Measurements from ENCODE around the gene TMEM43. TPM values are rescaled to one million over a fixed set of nuclear protein-coding genes. Genes with fewer than 3 reads are reported as not detected.

TMEM43 gene
- total and polyA plus RNA-seq, 2 of the 13 experiments (the other 11 are each of a cell fraction or from before 2014, with no cell fraction given), result 48.9 to 50.5 TPM

GRCh38 chr3:14124223-14124614, 633 bp upstream of the TMEM43 start (continued):
- TF ChIP-seq ZFP82 (CRISPR knock-in tag; IDR thresholded peaks at IDR 0.05; ENCODE audit: borderline replicate concordance) (0 out of 2 replicates have a peak, but pooled peaks have one; percentile 77), NAIF1 (CRISPR knock-in tag; IDR thresholded peaks at IDR 0.05; ENCODE audit: borderline replicate concordance) (no peak; the same call in none of the 2 replicates), ZSCAN22 (CRISPR knock-in tag; IDR thresholded peaks at IDR 0.05) (no peak), NCOA5 (CRISPR knock-in tag; IDR thresholded peaks at IDR 0.05) (no peak), BRD4 (CRISPR knock-in tag; IDR thresholded peaks at IDR 0.05) (no peak), RXRB (CRISPR knock-in tag; IDR thresholded peaks at IDR 0.05; ENCODE audit: borderline replicate concordance) (peak; percentile 25; the same call in 1 of the 2 replicates), PBX3 (CRISPR knock-in tag; IDR thresholded peaks at IDR 0.05; ENCODE audit: borderline replicate concordance) (no peak), MATR3 (CRISPR knock-in tag; IDR thresholded peaks at IDR 0.05) (no peak), ZSCAN12 (CRISPR knock-in tag; IDR thresholded peaks at IDR 0.05) (no peak), ZNF747 (CRISPR knock-in tag; IDR thresholded peaks at IDR 0.05; ENCODE audit: borderline replicate concordance) (no peak), ETV6 (CRISPR knock-in tag; conservative IDR thresholded peaks at IDR 0.05) (0 out of 2 replicates have a peak, but pooled peaks have one; percentile 27), ZNF451 (CRISPR knock-in tag; IDR thresholded peaks at IDR 0.05) (no peak), NFKBIZ (CRISPR knock-in tag; IDR thresholded peaks at IDR 0.05) (no peak), ZNF292 (CRISPR knock-in tag; IDR thresholded peaks at IDR 0.05; ENCODE audit: borderline replicate concordance, low read depth) (peak; percentile 35; the same call in 1 of the 2 replicates), ZNF558 (CRISPR knock-in tag; IDR thresholded peaks at IDR 0.05; ENCODE audit: borderline replicate concordance) (no peak), HNF4A (CRISPR knock-in tag; IDR thresholded peaks at IDR 0.05) (peak; percentile 51; the same call in 1 of the 2 replicates), MXI1 (IDR thresholded peaks at IDR 0.05; ENCODE audit: borderline replicate concordance, low read depth, low read length) (peak; percentile 86; the same call in 2 of the 3 replicates), THRA (CRISPR knock-in tag; IDR thresholded peaks at IDR 0.05; ENCODE audit: borderline replicate concordance) (no peak), NKX3-1 (CRISPR knock-in tag; IDR thresholded peaks at IDR 0.05) (no peak), U2AF2 (IDR thresholded peaks at IDR 0.05; ENCODE audit: low read depth, low read length) (no peak)
- TF ChIP-seq, protein P1, sequence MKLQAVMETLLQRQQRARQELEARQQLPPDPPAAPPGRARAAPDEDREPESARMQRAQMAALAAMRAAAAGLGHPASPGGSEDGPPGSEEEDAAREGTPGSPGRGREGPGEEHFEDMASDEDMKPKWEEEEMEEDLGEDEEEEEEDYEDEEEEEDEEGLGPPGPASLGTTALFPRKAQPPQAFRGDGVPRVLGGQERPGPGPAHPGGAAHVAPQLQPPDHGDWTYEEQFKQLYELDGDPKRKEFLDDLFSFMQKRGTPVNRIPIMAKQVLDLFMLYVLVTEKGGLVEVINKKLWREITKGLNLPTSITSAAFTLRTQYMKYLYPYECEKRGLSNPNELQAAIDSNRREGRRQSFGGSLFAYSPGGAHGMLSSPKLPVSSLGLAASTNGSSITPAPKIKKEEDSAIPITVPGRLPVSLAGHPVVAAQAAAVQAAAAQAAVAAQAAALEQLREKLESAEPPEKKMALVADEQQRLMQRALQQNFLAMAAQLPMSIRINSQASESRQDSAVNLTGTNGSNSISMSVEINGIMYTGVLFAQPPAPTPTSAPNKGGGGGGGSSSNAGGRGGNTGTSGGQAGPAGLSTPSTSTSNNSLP (IDR thresholded peaks at IDR 0.05; ENCODE audit: low read depth, low read length), result no peak
- TF ChIP-seq, protein P2, sequence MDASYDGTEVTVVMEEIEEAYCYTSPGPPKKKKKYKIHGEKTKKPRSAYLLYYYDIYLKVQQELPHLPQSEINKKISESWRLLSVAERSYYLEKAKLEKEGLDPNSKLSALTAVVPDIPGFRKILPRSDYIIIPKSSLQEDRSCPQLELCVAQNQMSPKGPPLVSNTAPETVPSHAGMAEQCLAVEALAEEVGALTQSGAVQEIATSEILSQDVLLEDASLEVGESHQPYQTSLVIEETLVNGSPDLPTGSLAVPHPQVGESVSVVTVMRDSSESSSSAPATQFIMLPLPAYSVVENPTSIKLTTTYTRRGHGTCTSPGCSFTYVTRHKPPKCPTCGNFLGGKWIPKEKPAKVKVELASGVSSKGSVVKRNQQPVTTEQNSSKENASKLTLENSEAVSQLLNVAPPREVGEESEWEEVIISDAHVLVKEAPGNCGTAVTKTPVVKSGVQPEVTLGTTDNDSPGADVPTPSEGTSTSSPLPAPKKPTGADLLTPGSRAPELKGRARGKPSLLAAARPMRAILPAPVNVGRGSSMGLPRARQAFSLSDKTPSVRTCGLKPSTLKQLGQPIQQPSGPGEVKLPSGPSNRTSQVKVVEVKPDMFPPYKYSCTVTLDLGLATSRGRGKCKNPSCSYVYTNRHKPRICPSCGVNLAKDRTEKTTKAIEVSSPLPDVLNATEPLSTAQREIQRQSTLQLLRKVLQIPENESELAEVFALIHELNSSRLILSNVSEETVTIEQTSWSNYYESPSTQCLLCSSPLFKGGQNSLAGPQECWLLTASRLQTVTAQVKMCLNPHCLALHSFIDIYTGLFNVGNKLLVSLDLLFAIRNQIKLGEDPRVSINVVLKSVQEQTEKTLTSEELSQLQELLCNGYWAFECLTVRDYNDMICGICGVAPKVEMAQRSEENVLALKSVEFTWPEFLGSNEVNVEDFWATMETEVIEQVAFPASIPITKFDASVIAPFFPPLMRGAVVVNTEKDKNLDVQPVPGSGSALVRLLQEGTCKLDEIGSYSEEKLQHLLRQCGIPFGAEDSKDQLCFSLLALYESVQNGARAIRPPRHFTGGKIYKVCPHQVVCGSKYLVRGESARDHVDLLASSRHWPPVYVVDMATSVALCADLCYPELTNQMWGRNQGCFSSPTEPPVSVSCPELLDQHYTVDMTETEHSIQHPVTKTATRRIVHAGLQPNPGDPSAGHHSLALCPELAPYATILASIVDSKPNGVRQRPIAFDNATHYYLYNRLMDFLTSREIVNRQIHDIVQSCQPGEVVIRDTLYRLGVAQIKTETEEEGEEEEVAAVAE (CRISPR knock-in tag; IDR thresholded peaks at IDR 0.05; ENCODE audit: borderline replicate concordance), result 0 out of 2 replicates have a peak, but pooled peaks have one; percentile 64
- TF ChIP-seq, protein P3, sequence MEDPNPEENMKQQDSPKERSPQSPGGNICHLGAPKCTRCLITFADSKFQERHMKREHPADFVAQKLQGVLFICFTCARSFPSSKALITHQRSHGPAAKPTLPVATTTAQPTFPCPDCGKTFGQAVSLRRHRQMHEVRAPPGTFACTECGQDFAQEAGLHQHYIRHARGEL (CRISPR knock-in tag; IDR thresholded peaks at IDR 0.05), result no peak
